HG03342 (cell line): ENCODE measurements around the gene GRAMD2B.

Experiments used
- ATAC-seq: cut with Tn5 transposase; IDR thresholded peaks from one replicate; pipeline ENCODE4 v1.9.1; 2021; ENCODE audit warnings: mild to moderate bottlenecking, moderate library complexity; ENCODE audit not compliant: unreplicated experiment

GRAMD2B gene

GRCh38 chr5:126534553-126534952, 111.3 kb downstream of the GRAMD2B start:
- ATAC-seq = no peak

GRCh38 chr5:126535856-126536545, 112.8 kb downstream of the GRAMD2B start:
- no peak for ATAC-seq

- no peak for ATAC-seq
Measured at GRCh38 chr5:126536874-126537273, 113.7 kb downstream of the GRAMD2B start.

GRCh38 chr5:126538579-126538978, 115.4 kb downstream of the GRAMD2B start:
- ATAC-seq = no peak

GRCh38 chr5:126540631-126541030, 117.4 kb downstream of the GRAMD2B start:
- no peak for ATAC-seq

- ATAC-seq = no peak
Measured at GRCh38 chr5:126542441-126542840, 119.2 kb downstream of the GRAMD2B start.

- ATAC-seq = no peak
Measured at GRCh38 chr5:126543009-126543408, 119.8 kb downstream of the GRAMD2B start.

GRCh38 chr5:126543660-126544059, 120.5 kb downstream of the GRAMD2B start:
- ATAC-seq = no peak
